ENCODE data around the gene MTA1.

The MTA1 gene

DNA sequence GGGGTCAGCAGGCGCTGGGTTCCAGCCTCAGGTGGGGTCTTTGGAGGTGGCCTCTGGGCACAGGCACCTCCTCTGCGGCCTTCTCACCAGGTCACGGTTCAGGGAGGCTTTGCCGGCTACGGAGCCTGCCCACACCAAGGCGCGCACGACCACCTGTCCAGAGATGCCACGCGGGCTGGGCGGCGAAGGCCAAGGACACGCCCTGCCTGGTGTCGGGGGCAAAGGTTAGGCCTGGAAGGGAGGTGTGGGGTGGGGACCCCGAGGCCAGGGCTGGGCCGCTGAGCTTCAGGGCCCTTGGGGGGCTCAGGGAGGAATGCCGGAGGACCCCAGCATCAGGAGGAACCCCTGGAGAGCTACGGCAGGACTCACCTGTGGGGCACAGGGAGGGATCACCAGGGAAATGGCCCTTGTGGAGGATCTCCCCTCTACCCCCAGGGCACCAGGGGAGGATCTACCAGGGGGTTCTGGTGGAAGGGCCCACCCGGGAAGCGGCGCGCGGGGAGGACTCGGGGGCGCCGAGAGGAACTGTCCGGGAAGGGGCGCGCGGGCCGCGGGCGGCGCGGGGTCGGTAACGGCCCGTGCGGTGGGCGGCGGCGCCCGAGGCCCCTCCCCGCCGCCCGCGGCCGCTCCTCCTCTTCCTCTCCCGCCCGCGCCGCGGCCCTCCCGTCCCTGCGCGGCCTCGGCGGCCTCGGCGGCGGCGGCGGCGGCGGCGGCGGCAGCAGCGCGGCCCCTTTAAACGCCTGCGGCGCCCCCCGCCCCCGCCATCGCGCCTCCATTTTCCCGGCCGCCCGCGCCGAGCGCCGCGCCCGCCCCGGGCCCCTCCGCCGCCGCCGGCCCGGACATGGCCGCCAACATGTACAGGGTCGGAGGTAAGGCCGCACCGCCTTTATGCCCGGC is at the start of gene MTA1:
Gene MTA1 (plus strand): TSS at position 633 of the 897 bp plus-strand sequence. CDS start 209 bp downstream, at position 842.
- peaks cover 4 to 41% of the 10 kb centered on the region in 2 donors for H3K4me1 ChIP-seq (ENCODE audit: control insufficient read depth in 1 of 2, insufficient read depth in 2 of 2, low read length in 2 of 2)
- peak within 1 kb of the TSS; percentile 56 for H3K27ac ChIP-seq (ENCODE audit: low read length)
- H3K27me3 ChIP-seq (ENCODE audit: low read depth, low read length), result no peaks in the 10 kb centered on the region
- H3K36me3 ChIP-seq (ENCODE audit: control insufficient read depth in 1 of 2, insufficient read depth in 2 of 2, low read length in 2 of 2), result no peaks in the 10 kb centered on the region
- peak within 1 kb of the TSS; percentile 69 to 76 for H3K4me3 ChIP-seq (ENCODE audit: low read depth in 1 of 2, low read length in 2 of 2)
- no peaks in the 10 kb centered on the region for H3K9me3 ChIP-seq (ENCODE audit: control insufficient read depth in 1 of 2, low read length in 2 of 2)

DNA sequence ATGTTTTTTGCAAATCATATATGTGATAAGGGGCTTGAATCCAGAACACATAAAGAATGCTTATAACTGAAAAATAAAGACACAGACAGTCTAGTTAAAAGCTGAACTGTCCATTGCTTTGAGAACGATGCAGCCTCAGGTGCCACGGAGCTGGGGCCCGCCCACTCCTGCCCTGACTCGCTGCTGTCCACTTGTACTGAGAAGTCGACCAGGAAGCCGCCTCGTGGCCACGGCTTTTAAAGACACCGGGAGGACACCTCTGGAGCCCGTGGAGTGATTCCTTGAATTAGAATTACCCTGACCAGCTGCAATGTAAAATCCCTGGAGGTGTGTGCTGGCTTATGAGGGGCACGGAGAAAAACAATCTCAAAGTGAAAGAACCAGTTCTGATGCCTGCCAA is 45.2 kb upstream of the MTA1 start:
- Histone ChIP-seq H3K4me1 (ENCODE audit: control insufficient read depth in 1 of 2, insufficient read depth in 2 of 2, low read length in 2 of 2) (peaks cover 0 to 4% of the 10 kb centered on the region in 2 donors), H3K27ac (ENCODE audit: low read length) (no peak overlapping the region), H3K27me3 (ENCODE audit: low read depth, low read length) (no peaks in the 10 kb centered on the region), H3K36me3 (ENCODE audit: control insufficient read depth in 1 of 2, insufficient read depth in 2 of 2, low read length in 2 of 2) (peaks cover 0 to 11% of the 10 kb centered on the region in 2 donors), H3K4me3 (ENCODE audit: low read depth in 1 of 2, low read length in 2 of 2) (no peak overlapping the region), H3K9me3 (ENCODE audit: control insufficient read depth in 1 of 2, low read length in 2 of 2) (no peaks in the 10 kb centered on the region)

DNA sequence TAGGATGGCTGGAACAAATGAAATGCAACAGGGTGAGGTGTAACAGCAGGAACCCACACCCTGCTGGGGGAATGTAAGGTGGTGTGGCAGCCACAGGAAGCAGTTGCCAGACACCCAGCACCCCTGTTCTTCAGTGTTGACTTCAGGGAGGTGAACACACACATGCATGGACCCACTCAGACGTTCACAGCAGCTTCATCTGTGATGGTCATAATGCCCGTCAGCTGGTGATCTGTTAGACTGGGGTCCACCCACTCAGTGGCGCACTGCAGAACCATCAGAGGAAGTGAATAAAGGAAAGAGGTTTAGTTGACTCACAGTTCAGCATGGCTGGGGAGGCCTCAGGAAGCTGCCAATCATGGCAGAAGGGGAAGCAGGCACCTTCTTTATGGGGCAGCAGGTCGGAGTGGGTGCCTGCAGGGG is 44.0 kb upstream of the MTA1 start:
- Histone ChIP-seq H3K27ac (ENCODE audit: low read length) (no peak overlapping the region), H3K4me1 (ENCODE audit: control insufficient read depth in 1 of 2, insufficient read depth in 2 of 2, low read length in 2 of 2) (peaks cover 0 to 4% of the 10 kb centered on the region in 2 donors), H3K27me3 (ENCODE audit: low read depth, low read length) (no peaks in the 10 kb centered on the region), H3K9me3 (ENCODE audit: control insufficient read depth in 1 of 2, low read length in 2 of 2) (no peaks in the 10 kb centered on the region), H3K4me3 (ENCODE audit: low read depth in 1 of 2, low read length in 2 of 2) (no peak overlapping the region), H3K36me3 (ENCODE audit: control insufficient read depth in 1 of 2, insufficient read depth in 2 of 2, low read length in 2 of 2) (peaks cover 0 to 17% of the 10 kb centered on the region in 2 donors)

DNA sequence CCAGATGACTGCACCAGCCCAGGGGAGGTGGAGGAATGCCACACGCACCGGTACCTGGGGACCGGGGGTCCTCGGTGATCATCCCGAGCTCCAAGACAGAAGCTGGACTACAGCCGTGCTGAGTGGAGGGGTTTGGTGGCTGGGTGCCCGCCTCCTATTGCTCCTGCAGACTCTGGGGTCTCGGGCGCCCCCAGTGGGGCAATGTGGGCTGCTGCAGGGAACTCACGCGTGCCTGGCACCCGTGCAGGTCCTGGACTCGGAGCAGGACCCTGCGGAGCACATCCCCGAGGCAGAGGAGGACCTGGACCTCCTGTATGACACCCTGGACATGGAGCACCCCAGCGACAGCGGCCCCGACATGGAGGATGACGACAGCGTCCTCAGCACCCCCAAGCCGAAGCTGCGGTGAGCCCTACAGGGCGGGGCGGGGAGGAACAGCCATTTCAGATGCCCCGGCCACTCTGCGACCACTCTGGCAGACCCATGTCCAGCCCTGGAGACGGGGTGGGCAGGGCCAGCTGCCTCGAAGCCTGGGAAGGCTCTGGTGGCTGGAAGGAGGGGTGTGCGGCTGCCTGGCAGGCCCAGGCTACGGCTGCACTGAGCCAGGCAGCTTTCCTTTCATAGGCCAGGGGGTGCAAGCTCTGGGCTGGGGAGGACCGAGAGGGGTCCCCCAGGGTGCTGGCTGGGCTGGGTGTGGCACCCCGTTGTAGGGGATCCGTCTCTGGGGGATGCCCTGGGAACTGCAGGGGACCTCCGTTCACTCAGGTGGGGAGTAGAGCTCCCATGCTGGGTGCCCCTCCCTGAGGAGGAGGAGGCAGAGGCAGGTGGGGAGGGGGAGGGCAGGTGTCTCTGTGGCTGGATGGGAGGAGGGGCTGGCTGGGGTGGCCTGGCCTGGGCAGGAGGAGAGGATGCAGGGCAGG is 42.8 kb upstream of the MTA1 start:
- Histone ChIP-seq H3K4me3 (ENCODE audit: low read depth in 1 of 2, low read length in 2 of 2) (no peak overlapping the region), H3K4me1 (ENCODE audit: control insufficient read depth in 1 of 2, insufficient read depth in 2 of 2, low read length in 2 of 2) (no peaks in the 10 kb centered on the region), H3K9me3 (ENCODE audit: control insufficient read depth in 1 of 2, low read length in 2 of 2) (no peaks in the 10 kb centered on the region), H3K36me3 (ENCODE audit: control insufficient read depth in 1 of 2, insufficient read depth in 2 of 2, low read length in 2 of 2) (peaks cover 0 to 21% of the 10 kb centered on the region in 2 donors), H3K27ac (ENCODE audit: low read length) (no peak overlapping the region), H3K27me3 (ENCODE audit: low read depth, low read length) (no peaks in the 10 kb centered on the region)

DNA sequence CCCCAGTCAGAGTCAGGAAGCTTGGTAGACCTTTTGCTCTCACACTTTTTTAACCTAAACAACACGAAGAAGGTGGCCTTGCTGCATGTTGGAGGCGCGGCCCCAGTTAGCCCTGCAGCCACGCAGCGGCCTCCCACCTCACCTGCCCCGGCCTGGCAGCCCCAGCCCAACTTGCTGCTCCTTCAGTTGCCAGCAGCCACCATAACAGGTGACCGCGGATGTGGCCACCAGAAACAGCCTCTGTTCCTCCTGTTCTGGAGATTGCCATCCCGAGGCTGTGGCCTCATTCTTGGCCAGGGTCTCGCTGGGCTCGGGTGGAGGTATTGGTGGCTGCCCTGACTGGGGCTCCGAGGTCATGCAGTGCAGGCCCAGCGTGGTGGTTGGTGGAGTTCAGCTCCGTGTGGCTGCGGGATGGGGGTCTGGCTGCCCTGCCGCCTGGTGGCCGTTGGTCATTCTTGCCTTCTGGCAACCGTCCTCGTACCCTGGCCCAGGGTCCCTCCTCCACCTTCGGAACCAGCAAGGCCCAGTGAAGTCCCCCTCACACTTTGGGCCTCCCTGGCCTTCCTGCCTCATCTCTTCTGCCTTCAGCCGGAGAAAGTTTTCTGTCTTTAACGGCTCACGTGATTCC is 42.0 kb upstream of the MTA1 start:
- Histone ChIP-seq H3K27me3 (ENCODE audit: low read depth, low read length) (no peaks in the 10 kb centered on the region), H3K27ac (ENCODE audit: low read length) (no peak overlapping the region), H3K4me3 (ENCODE audit: low read depth in 1 of 2, low read length in 2 of 2) (no peak overlapping the region), H3K9me3 (ENCODE audit: control insufficient read depth in 1 of 2, low read length in 2 of 2) (no peaks in the 10 kb centered on the region), H3K36me3 (ENCODE audit: control insufficient read depth in 1 of 2, insufficient read depth in 2 of 2, low read length in 2 of 2) (peaks cover 0 to 29% of the 10 kb centered on the region in 2 donors), H3K4me1 (ENCODE audit: control insufficient read depth in 1 of 2, insufficient read depth in 2 of 2, low read length in 2 of 2) (no peaks in the 10 kb centered on the region)

DNA sequence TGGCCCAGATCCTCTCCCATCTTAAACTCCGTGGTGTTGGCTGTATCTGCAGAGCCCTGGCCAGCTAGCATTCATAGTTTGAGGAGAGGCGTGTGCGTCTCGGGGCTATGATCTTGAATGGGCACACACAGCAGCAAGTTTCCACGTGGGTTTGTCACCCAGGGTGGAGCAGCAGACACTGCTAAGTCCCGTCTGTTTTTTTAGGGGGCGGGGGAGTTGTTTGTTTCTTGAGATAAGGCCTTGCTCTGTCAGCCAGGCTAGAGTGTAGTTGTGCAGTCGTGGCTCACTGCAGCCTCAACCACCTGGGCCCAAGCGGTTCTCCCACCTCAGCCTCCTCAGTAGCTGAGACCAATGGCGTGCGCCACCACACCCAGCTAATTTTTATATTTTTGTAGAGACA is 41.4 kb upstream of the MTA1 start:
- H3K4me1 ChIP-seq (ENCODE audit: control insufficient read depth in 1 of 2, insufficient read depth in 2 of 2, low read length in 2 of 2), result no peaks in the 10 kb centered on the region
- no peaks in the 10 kb centered on the region for H3K27me3 ChIP-seq (ENCODE audit: low read depth, low read length)
- peaks cover 0 to 34% of the 10 kb centered on the region in 2 donors for H3K36me3 ChIP-seq (ENCODE audit: control insufficient read depth in 1 of 2, insufficient read depth in 2 of 2, low read length in 2 of 2)
- no peak overlapping the region for H3K4me3 ChIP-seq (ENCODE audit: low read depth in 1 of 2, low read length in 2 of 2)
- H3K9me3 ChIP-seq (ENCODE audit: control insufficient read depth in 1 of 2, low read length in 2 of 2), result no peaks in the 10 kb centered on the region
- H3K27ac ChIP-seq (ENCODE audit: low read length), result no peak overlapping the region

DNA sequence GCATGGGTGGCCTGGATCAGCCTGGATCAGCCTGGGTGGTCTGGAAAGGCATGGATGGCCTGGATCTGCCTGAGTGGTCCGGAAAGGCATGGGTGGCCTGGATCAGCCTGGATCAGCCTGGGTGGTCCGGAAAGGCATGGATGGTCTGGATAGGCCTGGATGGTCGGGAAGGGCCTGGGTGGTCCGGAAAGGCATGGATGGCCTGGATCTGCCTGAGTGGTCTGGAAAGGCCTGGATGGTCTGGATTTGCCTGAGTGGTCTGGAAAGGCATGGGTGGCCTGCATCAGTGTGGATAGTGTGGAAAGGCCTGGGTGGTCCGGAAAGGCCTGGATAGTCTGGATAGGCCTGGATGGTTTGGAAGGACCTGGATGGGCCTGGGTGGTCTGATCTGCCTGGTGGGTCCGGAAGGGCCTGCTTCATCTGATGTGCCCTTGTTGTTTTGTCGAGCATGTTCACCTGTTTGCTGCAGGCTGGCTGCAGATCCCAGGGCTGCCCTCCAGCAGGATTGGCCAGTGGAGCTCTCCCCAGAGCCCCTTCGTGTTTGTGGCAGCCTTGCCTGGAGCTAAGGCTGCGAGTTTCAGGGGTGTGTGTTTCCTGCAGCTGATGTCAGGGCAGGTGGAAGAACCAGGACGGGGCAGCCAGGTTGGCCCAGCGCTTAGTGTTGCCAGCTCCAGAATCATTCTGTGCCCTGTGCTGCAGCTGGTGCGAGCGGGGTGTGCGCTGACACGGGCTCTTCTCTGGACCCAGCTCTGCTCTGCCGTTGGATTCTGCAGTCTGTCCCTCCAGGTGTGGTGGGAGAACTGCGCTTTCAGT is 40.5 kb upstream of the MTA1 start:
- Histone ChIP-seq H3K27me3 (ENCODE audit: low read depth, low read length) (no peaks in the 10 kb centered on the region), H3K4me3 (ENCODE audit: low read depth in 1 of 2, low read length in 2 of 2) (no peak overlapping the region), H3K4me1 (ENCODE audit: control insufficient read depth in 1 of 2, insufficient read depth in 2 of 2, low read length in 2 of 2) (no peaks in the 10 kb centered on the region), H3K36me3 (ENCODE audit: control insufficient read depth in 1 of 2, insufficient read depth in 2 of 2, low read length in 2 of 2) (peaks cover 0 to 43% of the 10 kb centered on the region in 2 donors), H3K27ac (ENCODE audit: low read length) (no peak overlapping the region), H3K9me3 (ENCODE audit: control insufficient read depth in 1 of 2, low read length in 2 of 2) (no peaks in the 10 kb centered on the region)

DNA sequence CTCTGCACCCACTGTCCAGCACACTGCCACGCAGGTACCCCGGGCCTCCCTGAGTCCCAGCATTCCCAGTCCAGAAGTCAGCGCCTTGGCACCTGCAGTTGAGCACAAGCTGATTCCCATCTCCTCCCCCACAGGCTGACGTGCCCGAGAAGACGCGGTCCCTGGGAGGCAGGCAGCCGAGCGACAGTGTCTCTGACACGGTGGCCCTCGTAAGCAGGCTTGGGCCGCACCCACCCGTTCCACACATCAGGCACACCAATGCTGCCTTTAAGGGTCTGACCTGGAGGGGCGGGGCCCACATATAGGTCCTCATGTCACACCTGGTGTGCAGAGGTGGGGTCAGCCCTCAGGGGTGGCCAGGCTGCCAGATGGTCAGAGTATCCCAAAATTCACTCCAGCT is 39.7 kb upstream of the MTA1 start:
- H3K27me3 ChIP-seq (ENCODE audit: low read depth, low read length), result no peaks in the 10 kb centered on the region

DNA sequence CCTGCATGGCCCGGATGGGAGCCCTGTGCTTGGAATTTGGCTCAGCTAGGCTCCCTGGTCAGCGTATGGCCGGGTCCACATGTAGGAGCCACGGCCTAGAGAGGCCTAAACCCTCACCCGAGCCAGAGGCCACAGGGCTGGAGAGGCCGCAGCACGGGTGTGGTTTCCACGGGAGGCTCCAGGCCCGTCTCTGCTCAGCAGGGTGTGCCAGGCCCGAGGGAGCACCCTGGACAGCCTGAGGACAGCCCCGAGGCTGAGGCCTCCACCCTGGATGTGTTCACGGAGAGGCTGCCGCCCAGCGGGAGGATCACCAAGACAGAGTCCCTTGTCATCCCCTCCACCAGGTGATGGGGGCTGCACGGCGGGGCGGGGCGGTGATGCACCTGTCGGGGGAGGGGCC is 38.9 kb upstream of the MTA1 start:
- Histone ChIP-seq H3K36me3 (ENCODE audit: control insufficient read depth in 1 of 2, insufficient read depth in 2 of 2, low read length in 2 of 2) (peaks cover 0 to 60% of the 10 kb centered on the region in 2 donors), H3K4me1 (ENCODE audit: control insufficient read depth in 1 of 2, insufficient read depth in 2 of 2, low read length in 2 of 2) (no peaks in the 10 kb centered on the region), H3K27ac (ENCODE audit: low read length) (no peak overlapping the region), H3K27me3 (ENCODE audit: low read depth, low read length) (no peaks in the 10 kb centered on the region), H3K4me3 (ENCODE audit: low read depth in 1 of 2, low read length in 2 of 2) (no peak overlapping the region), H3K9me3 (ENCODE audit: control insufficient read depth in 1 of 2, low read length in 2 of 2) (no peaks in the 10 kb centered on the region)

More for the DNA sequence above, 39.7 kb upstream of the MTA1 start:
- no peak overlapping the region for H3K4me3 ChIP-seq (ENCODE audit: low read depth in 1 of 2, low read length in 2 of 2)
- H3K4me1 ChIP-seq (ENCODE audit: control insufficient read depth in 1 of 2, insufficient read depth in 2 of 2, low read length in 2 of 2), result no peaks in the 10 kb centered on the region
- H3K36me3 ChIP-seq (ENCODE audit: control insufficient read depth in 1 of 2, insufficient read depth in 2 of 2, low read length in 2 of 2), result peaks cover 0 to 52% of the 10 kb centered on the region in 2 donors
- H3K9me3 ChIP-seq (ENCODE audit: control insufficient read depth in 1 of 2, low read length in 2 of 2), result no peaks in the 10 kb centered on the region
- H3K27ac ChIP-seq (ENCODE audit: low read length), result no peak overlapping the region

DNA sequence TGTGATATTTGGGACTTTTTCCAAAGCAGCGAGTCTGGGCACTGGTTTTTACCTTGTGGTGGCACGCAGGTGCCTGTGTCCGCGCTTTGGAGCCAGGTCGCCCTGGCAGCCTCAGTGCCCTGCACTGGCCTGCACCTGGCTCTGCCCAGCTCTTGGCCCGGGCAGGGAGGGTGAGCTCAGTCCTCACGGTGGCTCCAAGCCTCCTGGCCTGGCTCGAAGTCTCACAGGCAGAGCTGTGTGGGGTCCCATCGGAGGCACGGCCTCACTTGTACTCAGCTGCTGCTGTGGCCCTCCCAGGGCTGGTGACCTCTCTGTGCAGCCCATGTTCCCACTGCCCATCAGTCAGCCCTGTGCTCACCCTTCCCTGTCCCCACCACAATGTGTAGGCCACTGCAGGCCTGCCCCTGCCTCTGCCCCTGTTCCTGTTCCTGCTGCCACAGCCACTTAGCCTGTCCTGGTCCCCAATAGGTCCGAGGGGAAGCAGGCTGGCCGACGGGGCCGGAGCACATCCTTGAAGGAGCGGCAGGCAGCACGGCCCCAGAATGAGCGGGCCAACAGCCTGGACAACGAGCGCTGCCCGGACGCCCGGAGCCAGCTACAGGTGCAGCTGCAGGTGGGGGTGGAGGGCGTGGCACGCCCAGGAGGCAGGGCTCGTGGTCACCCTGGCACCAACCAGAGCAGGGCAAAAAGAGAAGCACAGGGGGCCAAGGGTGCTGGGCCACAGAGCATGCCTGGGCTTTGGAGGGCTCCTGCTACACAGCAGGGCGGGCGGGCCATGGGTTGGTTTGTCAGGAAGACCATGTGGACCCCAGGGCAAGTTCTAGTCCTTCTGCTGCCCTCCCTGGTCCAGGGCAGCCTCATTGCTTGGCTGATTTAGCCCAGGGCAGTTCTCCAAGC is 37.9 kb upstream of the MTA1 start:
- Histone ChIP-seq H3K4me1 (ENCODE audit: control insufficient read depth in 1 of 2, insufficient read depth in 2 of 2, low read length in 2 of 2) (no peaks in the 10 kb centered on the region), H3K4me3 (ENCODE audit: low read depth in 1 of 2, low read length in 2 of 2) (no peak overlapping the region), H3K27me3 (ENCODE audit: low read depth, low read length) (no peaks in the 10 kb centered on the region), H3K27ac (ENCODE audit: low read length) (no peak overlapping the region), H3K36me3 (ENCODE audit: control insufficient read depth in 1 of 2, insufficient read depth in 2 of 2, low read length in 2 of 2) (peaks cover 0 to 63% of the 10 kb centered on the region in 2 donors), H3K9me3 (ENCODE audit: control insufficient read depth in 1 of 2, low read length in 2 of 2) (no peaks in the 10 kb centered on the region)

Data from muscle layer of duodenum (tissue), 2 donors.